SK-N-SH (cell line): ENCODE data around the gene DNAH3.

ENCODE experiments used
- CHD2 ChIP-seq: fragments of 150-350 bp; IDR thresholded peaks from 2 replicates; pipeline ENCODE4 v1.6.1; 2018; ENCODE audit warnings: low read length; ENCODE audit not compliant: partially characterized antibody
- JUND ChIP-seq: IDR thresholded peaks from 2 replicates; pipeline ENCODE4 v1.4.0; 2012
- MXI1 ChIP-seq: IDR thresholded peaks from 2 replicates; pipeline ENCODE4 v1.6.1; 2012; ENCODE audit warnings: mild to moderate bottlenecking, low read depth, low read length, improper control_type of control experiment
- TF ChIP-seq, protein P1 (sequence below): fragments of 200-600 bp; sonication (generic); IDR thresholded peaks from 2 replicates; pipeline ENCODE4 v1.6.1; 2017; ENCODE audit warnings: antibody characterized with exemption, mild to moderate bottlenecking, moderate library complexity
- TF ChIP-seq, protein P2 (sequence below): IDR thresholded peaks from 2 replicates; pipeline ENCODE4 v1.4.0; 2012; ENCODE audit warnings: low read depth, borderline replicate concordance

DNA sequence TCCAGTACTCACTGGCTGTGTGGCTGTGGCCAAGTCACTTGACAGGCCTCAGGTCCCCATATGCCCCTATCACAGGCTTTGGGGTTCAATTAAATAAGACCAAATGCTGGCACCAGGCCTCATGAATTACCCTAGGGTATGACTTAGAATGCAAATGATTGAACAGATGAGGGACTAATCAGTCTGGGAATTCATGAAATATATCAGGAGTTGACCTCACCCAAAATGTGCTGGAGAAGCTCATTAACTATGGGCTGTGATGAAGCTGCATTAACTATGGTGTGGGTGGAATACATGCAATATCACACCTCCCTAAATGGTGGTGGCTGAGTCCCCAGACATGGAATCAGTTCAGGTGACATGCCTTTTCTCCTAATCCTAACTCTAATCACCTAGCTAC, 72.1 kb downstream of the DNAH3 start:
- TF ChIP-seq MXI1 (no peak), CHD2 (no peak), JUND (no peak)
- TF ChIP-seq, protein P1, sequence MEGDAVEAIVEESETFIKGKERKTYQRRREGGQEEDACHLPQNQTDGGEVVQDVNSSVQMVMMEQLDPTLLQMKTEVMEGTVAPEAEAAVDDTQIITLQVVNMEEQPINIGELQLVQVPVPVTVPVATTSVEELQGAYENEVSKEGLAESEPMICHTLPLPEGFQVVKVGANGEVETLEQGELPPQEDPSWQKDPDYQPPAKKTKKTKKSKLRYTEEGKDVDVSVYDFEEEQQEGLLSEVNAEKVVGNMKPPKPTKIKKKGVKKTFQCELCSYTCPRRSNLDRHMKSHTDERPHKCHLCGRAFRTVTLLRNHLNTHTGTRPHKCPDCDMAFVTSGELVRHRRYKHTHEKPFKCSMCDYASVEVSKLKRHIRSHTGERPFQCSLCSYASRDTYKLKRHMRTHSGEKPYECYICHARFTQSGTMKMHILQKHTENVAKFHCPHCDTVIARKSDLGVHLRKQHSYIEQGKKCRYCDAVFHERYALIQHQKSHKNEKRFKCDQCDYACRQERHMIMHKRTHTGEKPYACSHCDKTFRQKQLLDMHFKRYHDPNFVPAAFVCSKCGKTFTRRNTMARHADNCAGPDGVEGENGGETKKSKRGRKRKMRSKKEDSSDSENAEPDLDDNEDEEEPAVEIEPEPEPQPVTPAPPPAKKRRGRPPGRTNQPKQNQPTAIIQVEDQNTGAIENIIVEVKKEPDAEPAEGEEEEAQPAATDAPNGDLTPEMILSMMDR = no peak
- TF ChIP-seq, protein P2, sequence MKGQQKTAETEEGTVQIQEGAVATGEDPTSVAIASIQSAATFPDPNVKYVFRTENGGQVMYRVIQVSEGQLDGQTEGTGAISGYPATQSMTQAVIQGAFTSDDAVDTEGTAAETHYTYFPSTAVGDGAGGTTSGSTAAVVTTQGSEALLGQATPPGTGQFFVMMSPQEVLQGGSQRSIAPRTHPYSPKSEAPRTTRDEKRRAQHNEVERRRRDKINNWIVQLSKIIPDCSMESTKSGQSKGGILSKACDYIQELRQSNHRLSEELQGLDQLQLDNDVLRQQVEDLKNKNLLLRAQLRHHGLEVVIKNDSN = no peak
